Measurements from ENCODE around the gene ZNF654. TPM values are rescaled to one million over a fixed set of nuclear protein-coding genes. Genes with fewer than 3 reads are reported as not detected.

The ZNF654 gene
- total RNA-seq, 4 donors from 2014 or later = 17.5 to 28.6 (median 24.5) TPM

DNA sequence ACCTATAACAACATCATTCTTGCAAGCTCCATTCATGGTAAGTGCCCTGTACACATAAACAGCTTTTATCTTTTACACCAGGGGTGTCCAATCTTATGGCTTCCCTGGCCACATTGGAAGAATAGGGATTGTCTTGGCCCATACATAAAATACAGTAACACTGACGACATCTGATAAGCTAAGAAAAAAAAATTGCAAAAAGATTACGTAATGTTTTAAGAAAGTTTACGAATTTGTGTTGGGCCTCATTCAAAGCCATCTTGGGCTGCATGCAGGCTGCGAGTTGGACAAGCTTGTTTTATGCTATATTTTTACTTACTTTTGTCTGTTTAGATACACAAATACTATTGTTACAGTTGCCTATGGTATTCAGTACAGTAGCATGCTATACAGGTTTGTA is 31.6 kb downstream of the ZNF654 start:
- TF ChIP-seq, protein P1, sequence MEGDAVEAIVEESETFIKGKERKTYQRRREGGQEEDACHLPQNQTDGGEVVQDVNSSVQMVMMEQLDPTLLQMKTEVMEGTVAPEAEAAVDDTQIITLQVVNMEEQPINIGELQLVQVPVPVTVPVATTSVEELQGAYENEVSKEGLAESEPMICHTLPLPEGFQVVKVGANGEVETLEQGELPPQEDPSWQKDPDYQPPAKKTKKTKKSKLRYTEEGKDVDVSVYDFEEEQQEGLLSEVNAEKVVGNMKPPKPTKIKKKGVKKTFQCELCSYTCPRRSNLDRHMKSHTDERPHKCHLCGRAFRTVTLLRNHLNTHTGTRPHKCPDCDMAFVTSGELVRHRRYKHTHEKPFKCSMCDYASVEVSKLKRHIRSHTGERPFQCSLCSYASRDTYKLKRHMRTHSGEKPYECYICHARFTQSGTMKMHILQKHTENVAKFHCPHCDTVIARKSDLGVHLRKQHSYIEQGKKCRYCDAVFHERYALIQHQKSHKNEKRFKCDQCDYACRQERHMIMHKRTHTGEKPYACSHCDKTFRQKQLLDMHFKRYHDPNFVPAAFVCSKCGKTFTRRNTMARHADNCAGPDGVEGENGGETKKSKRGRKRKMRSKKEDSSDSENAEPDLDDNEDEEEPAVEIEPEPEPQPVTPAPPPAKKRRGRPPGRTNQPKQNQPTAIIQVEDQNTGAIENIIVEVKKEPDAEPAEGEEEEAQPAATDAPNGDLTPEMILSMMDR (IDR thresholded peaks at IDR 0.05; ENCODE audit: low read depth) = no peak

DNA sequence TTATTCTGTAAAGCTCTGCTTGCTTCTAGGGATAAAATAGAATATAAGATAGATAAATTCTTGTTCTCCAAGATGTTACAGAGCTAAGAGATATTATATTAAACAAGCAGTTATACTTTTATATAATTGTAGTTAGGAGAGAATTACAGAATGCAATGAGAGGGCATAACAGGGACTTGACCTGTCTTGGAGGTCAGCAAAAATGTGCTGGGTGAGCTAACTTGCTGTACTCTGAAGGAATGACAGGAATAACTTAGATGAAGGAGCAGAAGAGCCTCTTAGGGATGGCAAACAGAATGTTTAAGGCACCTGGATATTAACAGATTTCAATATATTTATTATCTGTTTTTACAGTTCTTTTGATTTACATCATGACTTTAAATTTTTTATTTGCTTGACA is 33.2 kb downstream of the ZNF654 start:
- TF ChIP-seq, protein P1 (IDR thresholded peaks at IDR 0.05; ENCODE audit: low read depth) = no peak

GRCh38 chr3:88093266-88093665 is 34.2 kb downstream of the ZNF654 start:
- TF ChIP-seq, protein P1 (IDR thresholded peaks at IDR 0.05; ENCODE audit: low read depth) = no peak

GRCh38 chr3:88101142-88101541 is 42.1 kb downstream of the ZNF654 start:
- TF ChIP-seq, protein P1 (IDR thresholded peaks at IDR 0.05; ENCODE audit: low read depth) = no peak

DNA sequence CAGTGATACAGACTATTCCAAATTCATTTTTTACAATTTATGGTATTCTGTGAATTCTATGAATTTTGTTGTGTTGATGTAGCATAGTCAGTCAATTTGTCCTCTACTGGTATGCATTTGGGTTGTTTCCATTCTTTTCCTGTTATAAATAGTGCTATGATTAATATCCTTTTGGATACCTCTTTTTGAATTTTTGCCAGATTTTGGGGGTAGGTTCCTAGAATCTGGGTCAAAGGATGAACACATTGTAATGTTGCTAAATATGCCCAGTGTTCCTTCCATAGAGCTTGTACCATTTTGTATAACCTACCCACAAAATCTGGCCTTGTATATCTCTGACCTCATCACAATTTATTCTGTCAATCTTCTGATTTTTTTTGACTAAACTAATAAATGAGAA is 46.3 kb downstream of the ZNF654 start:
- TF ChIP-seq, protein P1 (IDR thresholded peaks at IDR 0.05; ENCODE audit: low read depth) = no peak

DNA sequence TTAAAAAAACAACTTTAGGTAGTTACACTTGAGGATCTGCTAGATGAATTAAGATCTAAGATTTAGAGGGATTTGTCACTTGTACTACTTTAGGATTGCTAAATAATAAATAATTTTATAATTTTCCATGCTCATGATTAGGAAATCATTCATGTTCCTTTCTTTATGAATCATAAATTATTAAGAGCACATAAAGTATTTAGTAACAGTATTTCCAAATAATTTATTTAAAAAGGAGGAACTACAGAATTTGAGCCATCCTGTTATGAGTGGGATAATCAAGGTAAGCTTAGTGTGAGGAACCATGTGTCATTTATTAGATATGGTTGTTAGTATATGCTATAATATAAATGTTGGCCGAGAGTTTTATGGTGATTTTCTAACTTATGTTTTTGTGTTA is 53.2 kb downstream of the ZNF654 start:
- TF ChIP-seq, protein P1 (IDR thresholded peaks at IDR 0.05; ENCODE audit: low read depth) = no peak

DNA sequence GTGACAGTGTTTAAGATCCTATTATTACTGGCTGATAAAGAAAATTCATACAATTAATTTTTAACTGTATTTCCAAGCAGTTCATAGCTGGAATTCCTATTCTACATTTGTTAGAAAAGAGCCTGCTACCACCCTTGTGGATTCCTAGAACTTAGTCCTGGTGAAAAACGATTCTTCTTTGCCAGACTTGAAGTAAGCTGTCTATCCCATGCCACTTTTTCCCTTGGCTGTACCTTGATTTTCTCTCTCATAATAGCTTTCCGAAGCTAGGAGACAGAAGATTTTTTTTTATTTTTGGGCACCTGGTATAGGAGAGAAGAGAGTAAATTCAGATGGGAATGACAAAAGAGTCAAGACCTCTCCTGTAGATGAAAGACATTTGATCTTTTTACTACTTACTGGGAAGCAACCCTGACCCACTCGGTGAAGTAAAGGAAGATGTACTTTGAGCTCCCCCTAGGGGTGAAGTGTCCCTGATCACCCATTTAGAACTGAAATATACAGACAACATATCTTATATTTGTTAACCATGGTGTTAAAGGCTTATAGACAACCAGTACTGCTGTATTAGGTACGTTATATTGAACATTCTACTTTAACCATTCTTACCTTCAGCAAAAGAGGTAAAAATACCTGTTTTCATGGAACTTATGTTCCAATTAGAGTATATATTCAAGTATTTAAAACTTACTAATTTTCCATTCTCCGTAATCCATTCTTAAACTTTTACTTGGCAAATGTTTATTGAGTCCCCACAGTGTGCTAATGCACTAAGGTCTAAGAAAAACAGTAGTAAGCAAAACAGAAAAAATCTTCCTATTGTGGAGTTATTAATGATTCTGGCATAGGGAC is 54.5 kb downstream of the ZNF654 start:
- TF ChIP-seq, protein P1 (IDR thresholded peaks at IDR 0.05; ENCODE audit: low read depth) = no peak
